Measurements from ENCODE around the gene HADHB.

The HADHB gene

GRCh38 chr2:26281226-26281625 is 36.5 kb downstream of the HADHB start:
- TF ChIP-seq FOXP2 (optimal IDR thresholded peaks at IDR 0.05; ENCODE audit: borderline replicate concordance, extremely low read depth, extremely low read length, insufficient read depth), result no peak
- TF ChIP-seq TAF1 (IDR thresholded peaks at IDR 0.05; ENCODE audit: borderline replicate concordance, insufficient read depth, low read length), result no peak
- TF ChIP-seq SIN3A (IDR thresholded peaks at IDR 0.05; ENCODE audit: borderline replicate concordance, insufficient read depth, low read length), result no peak
- no peak for TF ChIP-seq REST (IDR thresholded peaks at IDR 0.05; ENCODE audit: insufficient read depth in 1 of 2, low read depth in 2 of 2, low read length in 2 of 2)
- no peak for TF ChIP-seq POLR2AphosphoS5 (IDR thresholded peaks at IDR 0.05; ENCODE audit: low read depth, low read length)

GRCh38 chr2:26283606-26284005 is 38.9 kb downstream of the HADHB start:
- TF ChIP-seq FOXP2 (optimal IDR thresholded peaks at IDR 0.05; ENCODE audit: borderline replicate concordance, extremely low read depth, extremely low read length, insufficient read depth), result no peak
- TF ChIP-seq SIN3A (IDR thresholded peaks at IDR 0.05; ENCODE audit: borderline replicate concordance, insufficient read depth, low read length), result no peak
- no peak for TF ChIP-seq TAF1 (IDR thresholded peaks at IDR 0.05; ENCODE audit: borderline replicate concordance, insufficient read depth, low read length)
- TF ChIP-seq REST (IDR thresholded peaks at IDR 0.05; ENCODE audit: insufficient read depth in 1 of 2, low read depth in 2 of 2, low read length in 2 of 2), result no peak
- TF ChIP-seq POLR2AphosphoS5 (IDR thresholded peaks at IDR 0.05; ENCODE audit: low read depth, low read length), result no peak

GRCh38 chr2:26284132-26284531 is 39.4 kb downstream of the HADHB start:
- TF ChIP-seq FOXP2 (optimal IDR thresholded peaks at IDR 0.05; ENCODE audit: borderline replicate concordance, extremely low read depth, extremely low read length, insufficient read depth) (no peak), POLR2AphosphoS5 (IDR thresholded peaks at IDR 0.05; ENCODE audit: low read depth, low read length) (no peak), TAF1 (IDR thresholded peaks at IDR 0.05; ENCODE audit: borderline replicate concordance, insufficient read depth, low read length) (no peak), REST (IDR thresholded peaks at IDR 0.05; ENCODE audit: insufficient read depth in 1 of 2, low read depth in 2 of 2, low read length in 2 of 2) (no peak), SIN3A (IDR thresholded peaks at IDR 0.05; ENCODE audit: borderline replicate concordance, insufficient read depth, low read length) (no peak)

GRCh38 chr2:26285931-26286330 is 41.2 kb downstream of the HADHB start:
- no peak for TF ChIP-seq SIN3A (IDR thresholded peaks at IDR 0.05; ENCODE audit: borderline replicate concordance, insufficient read depth, low read length)
- TF ChIP-seq FOXP2 (optimal IDR thresholded peaks at IDR 0.05; ENCODE audit: borderline replicate concordance, extremely low read depth, extremely low read length, insufficient read depth), result no peak
- TF ChIP-seq POLR2AphosphoS5 (IDR thresholded peaks at IDR 0.05; ENCODE audit: low read depth, low read length), result no peak
- TF ChIP-seq REST (IDR thresholded peaks at IDR 0.05; ENCODE audit: insufficient read depth in 1 of 2, low read depth in 2 of 2, low read length in 2 of 2), result no peak
- no peak for TF ChIP-seq TAF1 (IDR thresholded peaks at IDR 0.05; ENCODE audit: borderline replicate concordance, insufficient read depth, low read length)

GRCh38 chr2:26290001-26290400 is 45.3 kb downstream of the HADHB start:
- TF ChIP-seq POLR2AphosphoS5 (IDR thresholded peaks at IDR 0.05; ENCODE audit: low read depth, low read length) (no peak), TAF1 (IDR thresholded peaks at IDR 0.05; ENCODE audit: borderline replicate concordance, insufficient read depth, low read length) (no peak), REST (IDR thresholded peaks at IDR 0.05; ENCODE audit: insufficient read depth in 1 of 2, low read depth in 2 of 2, low read length in 2 of 2) (no peak), SIN3A (IDR thresholded peaks at IDR 0.05; ENCODE audit: borderline replicate concordance, insufficient read depth, low read length) (no peak), FOXP2 (optimal IDR thresholded peaks at IDR 0.05; ENCODE audit: borderline replicate concordance, extremely low read depth, extremely low read length, insufficient read depth) (no peak)
